ENCODE measurements around the gene CATSPER3.

DNA sequence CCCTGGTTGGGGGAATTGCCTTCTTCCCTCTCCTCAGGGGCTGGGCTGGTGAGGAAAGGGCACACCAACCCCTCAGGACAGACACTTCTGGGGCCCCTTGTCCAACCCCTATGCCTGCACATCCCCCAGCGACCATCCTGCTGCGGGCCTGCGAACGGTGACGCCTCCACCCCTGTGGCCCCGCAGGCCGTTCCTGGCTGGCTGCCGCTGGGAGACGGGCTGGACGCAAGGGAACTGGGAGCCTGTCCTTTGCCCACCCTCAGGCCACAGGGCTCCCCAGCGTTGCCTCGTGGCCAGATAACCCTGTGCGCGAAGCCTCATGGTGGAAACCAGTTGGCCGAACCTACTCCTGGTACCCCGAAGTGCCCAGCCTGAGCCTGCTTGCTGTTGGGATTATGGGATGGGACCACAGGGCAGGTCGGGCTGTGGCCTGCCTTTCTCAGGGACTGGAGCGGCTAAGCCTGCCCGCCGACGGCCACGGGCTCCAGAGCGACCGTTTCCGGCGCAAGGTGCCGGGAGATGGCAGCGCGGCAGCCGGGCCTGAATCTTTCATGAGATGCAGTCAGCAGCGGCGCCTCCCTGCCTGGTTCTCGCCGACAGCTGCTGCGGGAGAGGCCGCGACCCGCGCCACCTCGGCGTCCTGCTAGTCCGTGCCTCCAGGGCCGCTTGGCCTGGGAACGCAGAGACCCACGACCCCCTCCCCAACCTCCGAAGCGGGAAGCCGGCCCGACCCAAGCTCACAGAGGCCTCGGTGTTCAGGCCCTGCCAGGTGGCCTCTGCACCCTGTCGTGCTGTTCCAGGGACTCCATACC, 72.8 kb downstream of the CATSPER3 start:
- TF ChIP-seq, protein P1, sequence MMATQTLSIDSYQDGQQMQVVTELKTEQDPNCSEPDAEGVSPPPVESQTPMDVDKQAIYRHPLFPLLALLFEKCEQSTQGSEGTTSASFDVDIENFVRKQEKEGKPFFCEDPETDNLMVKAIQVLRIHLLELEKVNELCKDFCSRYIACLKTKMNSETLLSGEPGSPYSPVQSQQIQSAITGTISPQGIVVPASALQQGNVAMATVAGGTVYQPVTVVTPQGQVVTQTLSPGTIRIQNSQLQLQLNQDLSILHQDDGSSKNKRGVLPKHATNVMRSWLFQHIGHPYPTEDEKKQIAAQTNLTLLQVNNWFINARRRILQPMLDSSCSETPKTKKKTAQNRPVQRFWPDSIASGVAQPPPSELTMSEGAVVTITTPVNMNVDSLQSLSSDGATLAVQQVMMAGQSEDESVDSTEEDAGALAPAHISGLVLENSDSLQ (IDR thresholded peaks at IDR 0.05), result no peak
- no peak for TF ChIP-seq FOXK2 (IDR thresholded peaks at IDR 0.05)
- no peak for TF ChIP-seq FOXA1 (IDR thresholded peaks at IDR 0.05)
- no peak for TF ChIP-seq FOXM1 (IDR thresholded peaks at IDR 0.05; ENCODE audit: borderline replicate concordance)

Measured in HEK293T (cell line).